Neuronal stem cell (in vitro differentiated cells): ENCODE results near the gene HOPX.

Source experiments
- DNase-seq: peaks from one replicate; pipeline ENCODE4 v3.0.0-alpha.2; 2013; ENCODE audit warnings: low spot score
- H2AFZ ChIP-seq: one replicate; pipeline ENCODE4 v1.6.1; 2013; ENCODE audit warnings: mild to moderate bottlenecking, low read length, inconsistent platforms
- H2AK5ac ChIP-seq: 2 replicates; pipeline ENCODE4 v1.6.1; 2013; ENCODE audit warnings: low read depth, mild to moderate bottlenecking, inconsistent platforms, low read length, moderate library complexity, mixed read lengths
- H2BK120ac ChIP-seq: 2 replicates; pipeline ENCODE4 v1.6.1; 2013; ENCODE audit warnings: low read depth, mild to moderate bottlenecking, inconsistent platforms, low read length, moderate library complexity, mixed read lengths
- H2BK12ac ChIP-seq: one replicate; pipeline ENCODE4 v1.6.1; 2013; ENCODE audit warnings: low read length, inconsistent platforms
- H2BK15ac ChIP-seq: 2 replicates; pipeline ENCODE4 v1.6.1; 2013; ENCODE audit warnings: mild to moderate bottlenecking, low read length, inconsistent platforms, mixed read lengths
- H2BK5ac ChIP-seq: one replicate; pipeline ENCODE4 v1.6.1; 2013; ENCODE audit warnings: inconsistent platforms, mild to moderate bottlenecking, low read length, moderate library complexity
- H3K14ac ChIP-seq: one replicate; pipeline ENCODE4 v1.6.1; 2013; ENCODE audit warnings: low read length, inconsistent platforms
- H3K18ac ChIP-seq: 2 replicates; pipeline ENCODE4 v1.6.1; 2013; ENCODE audit warnings: low read length, inconsistent platforms
- H3K23ac ChIP-seq: 2 replicates; pipeline ENCODE4 v1.6.1; 2013; ENCODE audit warnings: low read depth, mild to moderate bottlenecking, mixed read lengths, low read length, inconsistent platforms; ENCODE audit not compliant: poor library complexity
- H3K27ac ChIP-seq: replicated peaks from 3 replicates; pipeline ENCODE4 v1.5.1; 2013; ENCODE audit warnings: low read length, inconsistent platforms
- H3K27me3 ChIP-seq, 3 experiments: 2 replicates each; pipeline ENCODE4 v1.6.1; 2013; ENCODE audit warnings: low read length in 3 of 3, mild to moderate bottlenecking in 2 of 3, inconsistent platforms in 1 of 3, low read depth in 1 of 3, mixed read lengths in 1 of 3, moderate library complexity in 1 of 3; ENCODE audit not compliant: control insufficient read depth in 3 of 3, insufficient read depth in 3 of 3
- H3K36me3 ChIP-seq, 2 donors: replicated peaks in 1 of 2; 2 replicates each; pipeline ENCODE4 v1.6.1; 2013; ENCODE audit warnings: low read length in 2 of 2; ENCODE audit not compliant: control insufficient read depth in 2 of 2, insufficient read depth in 2 of 2
- H3K4ac ChIP-seq: 2 replicates; pipeline ENCODE4 v1.6.1; 2013; ENCODE audit warnings: inconsistent platforms, mild to moderate bottlenecking, low read length, moderate library complexity
- H3K4me1 ChIP-seq, 2 donors: 1 replicate in 1 of 2; 2 replicates in 1 of 2; pipeline ENCODE4 v1.6.1; 2013; ENCODE audit warnings: low read length in 2 of 2, low read depth in 1 of 2; ENCODE audit not compliant: control insufficient read depth in 2 of 2, insufficient read depth in 1 of 2
- H3K4me2 ChIP-seq: one replicate; pipeline ENCODE4 v1.6.1; 2013; ENCODE audit warnings: mild to moderate bottlenecking, low read length, inconsistent platforms; ENCODE audit not compliant: insufficient read depth, poor library complexity, severe bottlenecking
- H3K4me3 ChIP-seq, 2 donors: 2 replicates each; pipeline ENCODE4 v1.5.1; 2013; ENCODE audit warnings: low read length in 2 of 2, mild to moderate bottlenecking in 2 of 2, inconsistent platforms in 1 of 2, moderate library complexity in 1 of 2
- H3K79me1 ChIP-seq: one replicate; pipeline ENCODE4 v1.6.1; 2013; ENCODE audit warnings: low read depth, mild to moderate bottlenecking, inconsistent platforms, low read length, moderate library complexity
- H3K9ac ChIP-seq: one replicate; pipeline ENCODE4 v1.6.1; 2013; ENCODE audit warnings: mild to moderate bottlenecking, low read depth, low read length, inconsistent platforms; ENCODE audit not compliant: poor library complexity
- H3K9me3 ChIP-seq, 2 donors: replicated peaks in 1 of 2; 2 replicates each; pipeline versions ENCODE3 to v1.6.1; 2013; ENCODE audit warnings: low read length in 2 of 2, mild to moderate bottlenecking in 2 of 2, inconsistent platforms in 1 of 2, low read depth in 1 of 2, mixed read lengths in 1 of 2, moderate library complexity in 1 of 2; ENCODE audit not compliant: control insufficient read depth in 2 of 2, insufficient read depth in 1 of 2
- H4K8ac ChIP-seq: one replicate; pipeline ENCODE4 v1.6.1; 2013; ENCODE audit warnings: low read depth, mild to moderate bottlenecking, inconsistent platforms, low read length, moderate library complexity
- H4K91ac ChIP-seq: one replicate; pipeline ENCODE4 v1.6.1; 2013; ENCODE audit warnings: low read length, low read depth, mild to moderate bottlenecking, inconsistent platforms; ENCODE audit not compliant: poor library complexity
- WGBS, 2 donors: extraction: QIAGEN DNeasy Blood & Tissue Kit; methylation state at CpG; one replicate each; pipeline ENCODE4 v1.1.7; 2013; ENCODE audit warnings: missing lambda C conversion rate in 2 of 2, mixed read lengths in 1 of 2; ENCODE audit not compliant: insufficient read length in 2 of 2, insufficient replicate concordance in 1 of 2; ENCODE audit errors: extremely low coverage in 2 of 2; 5-methylcytosine and 5-hydroxymethylcytosine counted together

The HOPX gene

DNA sequence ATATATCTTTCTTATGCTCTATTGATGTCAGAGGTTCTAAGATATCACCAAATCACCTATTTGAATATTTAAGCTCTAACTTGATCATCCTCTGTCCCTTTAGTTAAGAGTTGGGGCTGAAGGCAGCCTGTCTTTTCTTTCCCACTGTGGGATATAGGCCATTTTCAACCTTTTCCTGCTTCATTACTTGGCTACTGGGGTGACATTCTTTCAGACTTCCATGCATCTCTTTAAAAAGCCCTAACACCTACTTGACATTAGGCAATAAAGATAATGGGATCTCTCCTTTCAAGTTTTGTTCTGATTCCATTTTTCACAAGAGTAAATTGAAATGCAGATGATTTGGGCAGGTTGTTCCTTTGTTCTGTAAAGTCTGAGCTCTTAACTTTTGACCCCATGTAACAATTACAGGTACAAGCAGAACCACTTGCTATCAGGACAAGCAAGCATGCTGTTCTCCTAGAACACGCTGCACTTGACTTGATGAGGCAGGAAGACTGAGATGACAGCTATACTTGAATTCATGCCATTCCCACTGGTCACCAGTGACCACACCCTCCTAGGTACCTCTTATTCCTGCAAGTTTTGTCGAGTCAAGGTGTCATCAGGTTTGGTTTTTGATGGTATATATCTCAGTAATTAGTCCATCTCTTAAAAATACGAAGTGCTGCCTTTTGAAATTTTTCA is 18.2 kb downstream of the HOPX start:
- Histone ChIP-seq H3K27ac (no peak overlapping the region), H2AK5ac (no peak overlapping the region), H3K9me3 (no peaks in the 10 kb centered on the region), H3K4me2 (no peak overlapping the region), H3K9ac (no peak overlapping the region), H3K23ac (no peak overlapping the region), H3K36me3 (no peaks in the 10 kb centered on the region), H2BK12ac (no peak overlapping the region), H3K14ac (no peak overlapping the region), H3K18ac (no peak overlapping the region), H3K4me3 (no peak overlapping the region), H2BK5ac (no peak overlapping the region), H4K8ac (no peak overlapping the region), H2BK120ac (no peak overlapping the region), H3K4me1 (peaks cover 0 to 2% of the 10 kb centered on the region in 2 donors), H4K91ac (no peak overlapping the region), H2AFZ (no peak overlapping the region), H3K4ac (no peak overlapping the region), H3K79me1 (no peaks in the 10 kb centered on the region), H3K27me3 (peaks cover 0 to 19% (median 2%) of the 10 kb centered on the region in 3 experiments), H2BK15ac (no peak overlapping the region)
- WGBS, 2 donors: no CpG with 5 or more reads among the region's 3 CpGs
- DNase-seq: no peak

DNA sequence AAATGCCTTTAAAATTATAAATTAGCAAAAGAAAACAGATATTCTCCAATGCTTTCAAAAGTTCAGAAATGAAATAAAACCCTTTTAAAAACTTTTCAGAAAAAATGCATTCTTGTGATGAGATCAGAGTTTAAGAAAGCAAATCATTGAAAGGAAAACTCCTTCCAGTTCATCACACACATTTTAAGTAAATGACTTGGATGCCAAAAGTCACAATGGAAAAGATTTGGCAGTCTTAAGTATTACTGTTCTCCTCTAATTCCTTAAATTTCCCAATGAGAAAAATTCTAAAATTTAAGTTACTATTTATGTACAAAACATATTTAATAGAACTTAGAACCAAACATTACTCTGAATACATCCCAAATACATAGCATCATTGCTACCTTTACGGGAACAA is 21.1 kb downstream of the HOPX start:
- peaks cover 4 to 5% of the 10 kb centered on the region in 2 donors for H3K4me1 ChIP-seq
- H3K4me2 ChIP-seq: no peak overlapping the region
- H2BK12ac ChIP-seq: no peak overlapping the region
- no peaks in the 10 kb centered on the region for H3K36me3 ChIP-seq
- no peak overlapping the region for H3K4ac ChIP-seq
- no peak overlapping the region for H3K18ac ChIP-seq
- no peak overlapping the region for H3K9ac ChIP-seq
- no peak overlapping the region for H3K27ac ChIP-seq
- H4K8ac ChIP-seq: no peak overlapping the region
- no peak overlapping the region for H2BK5ac ChIP-seq
- no peaks in the 10 kb centered on the region for H3K79me1 ChIP-seq
- H3K4me3 ChIP-seq: no peak overlapping the region
- no peak overlapping the region for H4K91ac ChIP-seq
- no peak overlapping the region for H2AFZ ChIP-seq
- H3K27me3 ChIP-seq: peaks cover 8 to 48% (median 31%) of the 10 kb centered on the region in 3 experiments
- DNase-seq: no peak
- peaks cover 0 to 2% of the 10 kb centered on the region in 2 donors for H3K9me3 ChIP-seq
- no peak overlapping the region for H3K14ac ChIP-seq
- no CpG with 5 or more reads among the region's 1 CpG for WGBS, 2 donors
- H3K23ac ChIP-seq: no peak overlapping the region
- H2AK5ac ChIP-seq: no peak overlapping the region
- no peak overlapping the region for H2BK15ac ChIP-seq
- no peak overlapping the region for H2BK120ac ChIP-seq

DNA sequence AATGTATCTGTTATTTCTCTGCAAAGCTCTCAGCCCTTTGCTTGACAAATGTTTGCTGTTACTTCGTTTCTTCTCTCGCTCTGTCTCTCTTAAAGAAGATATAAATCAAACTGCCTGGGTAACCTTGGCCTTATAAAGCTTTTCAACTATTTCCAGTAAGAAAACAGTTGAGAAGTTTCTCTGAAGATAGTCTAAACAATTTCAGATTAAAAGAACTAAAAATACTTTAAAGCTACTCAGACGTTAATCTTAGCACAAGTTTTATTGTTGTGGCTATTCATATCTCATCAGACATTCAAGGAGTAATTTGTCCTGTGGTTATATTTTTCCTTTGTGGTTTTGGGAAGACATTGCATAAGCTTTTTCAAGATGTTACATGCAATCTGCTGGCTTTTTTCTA is 22.6 kb downstream of the HOPX start:
- Histone ChIP-seq H3K9ac (no peak overlapping the region), H2BK12ac (no peak overlapping the region), H2AFZ (no peak overlapping the region), H3K4me2 (no peak overlapping the region), H3K36me3 (no peaks in the 10 kb centered on the region), H3K27me3 (peaks cover 8 to 63% (median 43%) of the 10 kb centered on the region in 3 experiments), H3K4me1 (peaks cover 4 to 5% of the 10 kb centered on the region in 2 donors), H2AK5ac (no peak overlapping the region), H4K91ac (no peak overlapping the region), H3K27ac (no peak overlapping the region), H3K23ac (no peak overlapping the region), H2BK15ac (no peak overlapping the region), H2BK120ac (no peak overlapping the region), H3K9me3 (peaks cover 0 to 2% of the 10 kb centered on the region in 2 donors), H3K18ac (no peak overlapping the region), H3K79me1 (no peaks in the 10 kb centered on the region), H3K14ac (no peak overlapping the region), H4K8ac (no peak overlapping the region), H2BK5ac (no peak overlapping the region), H3K4me3 (no peak overlapping the region), H3K4ac (no peak overlapping the region)
- no peak for DNase-seq
- no CpG with 5 or more reads among the region's 3 CpGs for WGBS, 2 donors

DNA sequence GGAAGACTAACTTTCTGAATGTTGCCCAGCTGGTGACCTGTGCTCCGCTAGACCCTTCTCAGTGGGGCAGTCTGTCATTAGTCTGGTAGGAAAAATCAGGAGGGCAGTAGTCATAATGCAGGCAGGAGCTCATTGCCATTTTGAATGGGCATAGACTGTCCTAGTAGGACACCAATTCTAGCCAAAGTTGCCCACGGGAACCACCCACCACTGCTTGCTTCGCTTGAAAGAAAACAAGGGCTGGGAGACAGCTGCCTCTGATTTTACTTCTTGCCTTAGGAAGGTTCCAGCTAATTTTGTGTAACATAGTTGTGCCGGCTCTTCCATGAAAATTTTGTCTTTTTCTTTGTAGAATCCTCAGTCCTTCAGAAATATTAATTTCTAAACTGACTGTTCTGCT is 23.3 kb downstream of the HOPX start:
- Histone ChIP-seq H3K36me3 (no peaks in the 10 kb centered on the region), H4K91ac (no peak overlapping the region), H3K9me3 (peaks cover 0 to 2% of the 10 kb centered on the region in 2 donors), H2BK120ac (no peak overlapping the region), H3K4me1 (peaks cover 2 to 5% of the 10 kb centered on the region in 2 donors), H3K27ac (no peak overlapping the region), H3K9ac (no peak overlapping the region), H3K4ac (no peak overlapping the region), H2BK12ac (no peak overlapping the region), H3K27me3 (peaks cover 8 to 70% (median 43%) of the 10 kb centered on the region in 3 experiments), H3K23ac (no peak overlapping the region), H2BK5ac (no peak overlapping the region), H3K18ac (no peak overlapping the region), H2BK15ac (no peak overlapping the region), H2AK5ac (no peak overlapping the region), H3K14ac (no peak overlapping the region), H3K4me3 (no peak overlapping the region), H2AFZ (no peak overlapping the region), H3K4me2 (no peak overlapping the region), H4K8ac (no peak overlapping the region), H3K79me1 (no peaks in the 10 kb centered on the region)
- DNase-seq: no peak
- WGBS, 2 donors: no CpG with 5 or more reads among the region's 4 CpGs
